Panc1 (cell line): Measurements from ENCODE around the gene SPDYC. TPM values are rescaled to one million over a fixed set of nuclear protein-coding genes. Genes with fewer than 3 reads are reported as not detected.

Experiments
- ATAC-seq: fragments of 200-7000 bp; cut with Tn5 transposase; 2 replicates; pipeline ENCODE4 v1.9.1; 2020; ENCODE audit warnings: mild to moderate bottlenecking, moderate library complexity
- BruUV-seq: library from RNA; stranded (reverse); fragments of 400-500 nt; replicated peaks from 2 replicates; lab custom pipeline; 2021; lab: Mats Ljungman, UMichigan
- CTCF ChIA-PET: fragments of 300-600 bp; sonication (Branson Sonifier 250); formaldehyde crosslinking; loops from one replicate; lab custom pipeline; 2022; ENCODE audit warnings: antibody characterized with exemption; lab: Charles Lee
- POLR2A ChIA-PET: fragments of 300-600 bp; sonication (Branson Sonifier 250); formaldehyde crosslinking; loops from one replicate; lab custom pipeline; 2022; ENCODE audit warnings: antibody characterized with exemption; lab: Charles Lee
- DNase-seq: peaks from one replicate; pipeline ENCODE4 v3.0.0-alpha.2; 2010; ENCODE audit warnings: low read depth, low spot score
- H3K27ac ChIP-seq: 2 replicates; pipeline ENCODE4 v1.5.1; 2011; ENCODE audit warnings: mild to moderate bottlenecking, low read length, inconsistent platforms
- H3K27me3 ChIP-seq: fragments of 200-500 bp; sonication (Bioruptor generic); 2 replicates; pipeline ENCODE4 v1.6.0; 2014; ENCODE audit warnings: low read length, inconsistent platforms; ENCODE audit not compliant: control insufficient read depth, insufficient read depth
- H3K36me3 ChIP-seq: fragments of 200-500 bp; sonication (Bioruptor generic); 2 replicates; pipeline ENCODE4 v1.5.1; 2014; ENCODE audit warnings: inconsistent platforms, mild to moderate bottlenecking, low read length, moderate library complexity; ENCODE audit not compliant: control insufficient read depth, insufficient read depth
- H3K4me1 ChIP-seq: 2 replicates; pipeline ENCODE4 v1.5.1; 2011; ENCODE audit warnings: inconsistent platforms, mild to moderate bottlenecking, low read length, moderate library complexity; ENCODE audit not compliant: control insufficient read depth, insufficient read depth
- H3K4me3 ChIP-seq, 2 experiments: 2 replicates each; pipeline ENCODE4 v1.5.1; 2011 to 2012; ENCODE audit warnings: low read depth in 2 of 2, low read length in 2 of 2, mild to moderate bottlenecking in 2 of 2, inconsistent platforms in 1 of 2, moderate library complexity in 1 of 2
- H3K9me3 ChIP-seq: fragments of 200-500 bp; sonication (Bioruptor generic); 2 replicates; pipeline ENCODE4 v1.5.1; 2014; ENCODE audit warnings: low read depth, mild to moderate bottlenecking, inconsistent platforms, low read length, moderate library complexity; ENCODE audit not compliant: control insufficient read depth, insufficient read depth
- POLR2AphosphoS5 ChIP-seq: IDR thresholded peaks from 2 replicates; pipeline ENCODE4 v1.6.1; 2012; ENCODE audit warnings: mild to moderate bottlenecking, low read depth, low read length, moderate library complexity
- SIN3A ChIP-seq: IDR thresholded peaks from 2 replicates; pipeline ENCODE4 v1.6.1; 2012; ENCODE audit warnings: low read depth, mild to moderate bottlenecking, low read length, moderate library complexity, borderline replicate concordance; ENCODE audit not compliant: insufficient read depth
- TCF7L2 ChIP-seq: IDR thresholded peaks from 2 replicates; pipeline ENCODE4 v1.6.1; 2011; ENCODE audit warnings: mild to moderate bottlenecking, low read depth, low read length, inconsistent platforms
- in situ Hi-C: cut with HindIII; loops from 2 replicates; pipeline ENCODE4 v1.10.0; 2016; ENCODE audit warnings: low sequenced_read_pairs, low pct_unique_long_range_greater_than_20kb
- intact Hi-C: fragments of 100-400 bp; cut with micrococcal nuclease; formaldehyde crosslinking; loops from one replicate; pipeline ENCODE4 v1.10.0; 2022; ENCODE audit not compliant: unreplicated experiment
- total RNA-seq: library from RNA; stranded (reverse); gene quantifications from one replicate; pipeline ENCODE4 v1.2.1, GENCODE V29; 2021; ENCODE audit not compliant: unreplicated experiment
- TF ChIP-seq, protein P1 (sequence below), 2 experiments: IDR thresholded peaks; 2 replicates each; pipeline ENCODE4 v1.6.1; 2011 to 2012; ENCODE audit warnings: low read depth in 2 of 2, control low read depth in 1 of 2, low read length in 1 of 2, mild to moderate bottlenecking in 1 of 2, moderate library complexity in 1 of 2; ENCODE audit not compliant: insufficient read depth in 1 of 2
- TF ChIP-seq, protein P2 (sequence below): fragments of 450-650 bp; IDR thresholded peaks from 2 replicates; pipeline ENCODE4 v1.5.1; 2017; ENCODE audit warnings: mild to moderate bottlenecking

The SPDYC gene
- total RNA-seq, 1 experiment from 2014 or later = not detected

DNA sequence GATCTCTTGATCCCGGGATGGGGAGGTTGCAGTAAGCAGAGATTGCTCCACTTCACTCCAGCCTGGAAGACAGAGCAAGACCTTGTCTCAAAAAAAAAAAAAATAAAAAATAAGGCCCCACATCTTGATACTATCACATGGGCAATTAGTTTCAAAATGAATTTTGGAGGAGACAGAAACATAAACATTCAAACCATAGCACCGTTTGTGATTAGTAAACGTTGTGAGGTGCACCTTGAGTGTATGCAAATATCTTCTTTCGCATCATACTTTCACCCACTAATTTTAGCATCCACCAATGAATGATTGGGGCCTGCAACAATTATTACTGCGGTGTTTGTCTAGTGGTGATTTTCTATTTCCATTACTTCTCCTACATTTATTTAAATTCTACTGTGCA, 11.0 kb upstream of the SPDYC start:
- no peak for DNase-seq
- POLR2A ChIA-PET = no interaction called here
- BruUV-seq = no TSS peak

GRCh38 chr11:65160643-65161042, 9.4 kb upstream of the SPDYC start:
- intact Hi-C loops = no loop called here
- ChIA-PET POLR2A (interaction anchor here (0.6 to 0.7 kb wide), 2 partner anchors 10 to 96 kb away, joined by 3 to 4 read pairs; no protein-coding TSS in a partner anchor), CTCF (no interaction called here)
- DNase-seq (no peak), ATAC-seq (no peak)
- no peaks in the 10 kb centered on the region for H3K27me3 ChIP-seq
- no peak for TF ChIP-seq TCF7L2
- TF ChIP-seq, protein P1, sequence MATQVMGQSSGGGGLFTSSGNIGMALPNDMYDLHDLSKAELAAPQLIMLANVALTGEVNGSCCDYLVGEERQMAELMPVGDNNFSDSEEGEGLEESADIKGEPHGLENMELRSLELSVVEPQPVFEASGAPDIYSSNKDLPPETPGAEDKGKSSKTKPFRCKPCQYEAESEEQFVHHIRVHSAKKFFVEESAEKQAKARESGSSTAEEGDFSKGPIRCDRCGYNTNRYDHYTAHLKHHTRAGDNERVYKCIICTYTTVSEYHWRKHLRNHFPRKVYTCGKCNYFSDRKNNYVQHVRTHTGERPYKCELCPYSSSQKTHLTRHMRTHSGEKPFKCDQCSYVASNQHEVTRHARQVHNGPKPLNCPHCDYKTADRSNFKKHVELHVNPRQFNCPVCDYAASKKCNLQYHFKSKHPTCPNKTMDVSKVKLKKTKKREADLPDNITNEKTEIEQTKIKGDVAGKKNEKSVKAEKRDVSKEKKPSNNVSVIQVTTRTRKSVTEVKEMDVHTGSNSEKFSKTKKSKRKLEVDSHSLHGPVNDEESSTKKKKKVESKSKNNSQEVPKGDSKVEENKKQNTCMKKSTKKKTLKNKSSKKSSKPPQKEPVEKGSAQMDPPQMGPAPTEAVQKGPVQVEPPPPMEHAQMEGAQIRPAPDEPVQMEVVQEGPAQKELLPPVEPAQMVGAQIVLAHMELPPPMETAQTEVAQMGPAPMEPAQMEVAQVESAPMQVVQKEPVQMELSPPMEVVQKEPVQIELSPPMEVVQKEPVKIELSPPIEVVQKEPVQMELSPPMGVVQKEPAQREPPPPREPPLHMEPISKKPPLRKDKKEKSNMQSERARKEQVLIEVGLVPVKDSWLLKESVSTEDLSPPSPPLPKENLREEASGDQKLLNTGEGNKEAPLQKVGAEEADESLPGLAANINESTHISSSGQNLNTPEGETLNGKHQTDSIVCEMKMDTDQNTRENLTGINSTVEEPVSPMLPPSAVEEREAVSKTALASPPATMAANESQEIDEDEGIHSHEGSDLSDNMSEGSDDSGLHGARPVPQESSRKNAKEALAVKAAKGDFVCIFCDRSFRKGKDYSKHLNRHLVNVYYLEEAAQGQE (IDR thresholded peaks at IDR 0.05; ENCODE audit: insufficient read depth in 1 of 2, low read depth in 2 of 2, low read length in 1 of 2) = no peak
- TF ChIP-seq POLR2AphosphoS5 = no peak
- TF ChIP-seq, protein P2, sequence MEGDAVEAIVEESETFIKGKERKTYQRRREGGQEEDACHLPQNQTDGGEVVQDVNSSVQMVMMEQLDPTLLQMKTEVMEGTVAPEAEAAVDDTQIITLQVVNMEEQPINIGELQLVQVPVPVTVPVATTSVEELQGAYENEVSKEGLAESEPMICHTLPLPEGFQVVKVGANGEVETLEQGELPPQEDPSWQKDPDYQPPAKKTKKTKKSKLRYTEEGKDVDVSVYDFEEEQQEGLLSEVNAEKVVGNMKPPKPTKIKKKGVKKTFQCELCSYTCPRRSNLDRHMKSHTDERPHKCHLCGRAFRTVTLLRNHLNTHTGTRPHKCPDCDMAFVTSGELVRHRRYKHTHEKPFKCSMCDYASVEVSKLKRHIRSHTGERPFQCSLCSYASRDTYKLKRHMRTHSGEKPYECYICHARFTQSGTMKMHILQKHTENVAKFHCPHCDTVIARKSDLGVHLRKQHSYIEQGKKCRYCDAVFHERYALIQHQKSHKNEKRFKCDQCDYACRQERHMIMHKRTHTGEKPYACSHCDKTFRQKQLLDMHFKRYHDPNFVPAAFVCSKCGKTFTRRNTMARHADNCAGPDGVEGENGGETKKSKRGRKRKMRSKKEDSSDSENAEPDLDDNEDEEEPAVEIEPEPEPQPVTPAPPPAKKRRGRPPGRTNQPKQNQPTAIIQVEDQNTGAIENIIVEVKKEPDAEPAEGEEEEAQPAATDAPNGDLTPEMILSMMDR = no peak
- TF ChIP-seq SIN3A = no peak
- no peaks in the 10 kb centered on the region for H3K36me3 ChIP-seq
- H3K4me3 ChIP-seq = no peak overlapping the region
- in situ Hi-C loops = no loop called here
- 0 out of 2 replicates have a peak, but pooled peaks cover 3% of the 10 kb centered on the region for H3K4me1 ChIP-seq
- H3K9me3 ChIP-seq = no peaks in the 10 kb centered on the region
- no TSS peak for BruUV-seq
- H3K27ac ChIP-seq = no peak overlapping the region

More for the DNA sequence above, 11.0 kb upstream of the SPDYC start:
- Histone ChIP-seq H3K9me3 (no peaks in the 10 kb centered on the region), H3K27ac (no peak overlapping the region), H3K4me1 (no peaks in the 10 kb centered on the region), H3K4me3 (no peak overlapping the region), H3K36me3 (no peaks in the 10 kb centered on the region), H3K27me3 (no peaks in the 10 kb centered on the region)
- intact Hi-C loops (no loop called here), in situ Hi-C loops (no loop called here)
- CTCF ChIA-PET = interaction anchor here (0.7 kb wide), 1 partner anchor 171 kb away, joined by 4 read pairs; no protein-coding TSS in a partner anchor
- TF ChIP-seq, protein P2 = no peak
- TF ChIP-seq, protein P1 (IDR thresholded peaks at IDR 0.05; ENCODE audit: insufficient read depth in 1 of 2, low read depth in 2 of 2, low read length in 1 of 2) = no peak
- TF ChIP-seq SIN3A = no peak
- TF ChIP-seq POLR2AphosphoS5 = no peak
- TF ChIP-seq TCF7L2 = no peak
- ATAC-seq = no peak
